Ascending aorta (tissue), 2 donors: ENCODE measurements around the gene KHDC4. TPM values are rescaled to one million over a fixed set of nuclear protein-coding genes. Genes with fewer than 3 reads are reported as not detected.
A peak's percentile ranks its signal among the peaks of the same experiment; 100 is the strongest.

Experiments
- DNase-seq, 2 donors: peaks; one replicate each; pipeline ENCODE4 v3.0.0-alpha.2; 2019; ENCODE audit warnings: low spot score in 2 of 2
- H3K27ac ChIP-seq, 2 donors: fragments of 200-600 bp; sonication (generic); one replicate each; pipeline ENCODE4 v1.5.1; 2016 to 2017; ENCODE audit warnings: mild to moderate bottlenecking in 1 of 2
- H3K27me3 ChIP-seq: fragments of 200-600 bp; sonication (generic); one replicate; pipeline ENCODE4 v1.5.1; 2017
- H3K36me3 ChIP-seq, 2 donors: fragments of 200-600 bp; sonication (generic); one replicate each; pipeline ENCODE4 v1.5.1; 2016
- H3K4me1 ChIP-seq, 2 donors: fragments of 200-600 bp; sonication (generic); one replicate each; pipeline ENCODE4 v1.5.1; 2016 to 2017; ENCODE audit warnings: mild to moderate bottlenecking in 1 of 2
- H3K4me3 ChIP-seq, 2 donors: fragments of 200-600 bp; sonication (generic); one replicate each; pipeline ENCODE4 v1.5.1; 2016 to 2017; ENCODE audit warnings: mild to moderate bottlenecking in 1 of 2
- H3K9me3 ChIP-seq, 2 donors: fragments of 200-600 bp; sonication (generic); one replicate each; pipeline ENCODE4 v1.5.1; 2016
- CTCF ChIP-seq, 3 experiments: fragments of 200-600 bp in 2 of 3; fragments of 450-650 bp in 1 of 3; sonication (generic) in 2 of 3; IDR thresholded peaks; one replicate each; pipeline ENCODE4 v1.5.1; 2016 to 2019; ENCODE audit warnings: antibody characterized with exemption in 3 of 3, mild to moderate bottlenecking in 1 of 3, moderate library complexity in 1 of 3
- intact Hi-C: fragments of 100-400 bp; cut with DNase I; formaldehyde crosslinking; loops from one replicate; pipeline ENCODE4 v1.15.1; 2023
- total RNA-seq: library from RNA; depleted of rRNA; stranded (reverse); fragments of >200 nt; gene quantifications from one replicate; pipeline ENCODE4 v1.1.0, GENCODE V29; 2016

KHDC4 gene
- total RNA-seq, 1 donor from 2014 or later, result 101 TPM

GRCh38 chr1:155890251-155890650 lies 44.0 kb downstream of the KHDC4 start:
- TF ChIP-seq CTCF (IDR thresholded peaks at IDR 0.05), result no peak
- no peak for DNase-seq
- H3K27ac ChIP-seq, result peak overlapping the region; percentile 29 to 66
- H3K36me3 ChIP-seq, result peaks cover 15 to 25% of the 10 kb centered on the region in 2 donors
- no peaks in the 10 kb centered on the region for H3K27me3 ChIP-seq
- H3K4me1 ChIP-seq, result peaks cover 0 to 18% of the 10 kb centered on the region in 2 donors
- H3K9me3 ChIP-seq, result no peaks in the 10 kb centered on the region
- intact Hi-C loops, result no loop called here
- no peak overlapping the region for H3K4me3 ChIP-seq

GRCh38 chr1:155889566-155889965 lies 44.6 kb downstream of the KHDC4 start:
- no peak for TF ChIP-seq CTCF (IDR thresholded peaks at IDR 0.05)
- peaks cover 0 to 18% of the 10 kb centered on the region in 2 donors for H3K4me1 ChIP-seq
- intact Hi-C loops, result no loop called here
- H3K27me3 ChIP-seq, result no peaks in the 10 kb centered on the region
- no peak overlapping the region for H3K4me3 ChIP-seq
- no peaks in the 10 kb centered on the region for H3K9me3 ChIP-seq
- peak overlapping the region; percentile 29 to 66 for H3K27ac ChIP-seq
- no peak for DNase-seq
- peaks cover 15 to 31% of the 10 kb centered on the region in 2 donors for H3K36me3 ChIP-seq

- H3K27me3 ChIP-seq, result no peaks in the 10 kb centered on the region
- no peak overlapping the region for H3K4me3 ChIP-seq
- intact Hi-C loops, result no loop called here
Measured at GRCh38 chr1:155888481-155888880, 45.7 kb downstream of the KHDC4 start.

GRCh38 chr1:155884982-155885381 lies 49.2 kb downstream of the KHDC4 start:
- no peak for TF ChIP-seq CTCF (IDR thresholded peaks at IDR 0.05)

More at GRCh38 chr1:155888481-155888880, 45.7 kb downstream of the KHDC4 start:
- Histone ChIP-seq H3K27ac (no peak overlapping the region), H3K36me3 (peaks cover 15 to 33% of the 10 kb centered on the region in 2 donors), H3K4me1 (peaks cover 0 to 12% of the 10 kb centered on the region in 2 donors), H3K9me3 (no peaks in the 10 kb centered on the region)
- DNase-seq, result no peak
- no peak for TF ChIP-seq CTCF (IDR thresholded peaks at IDR 0.05)

GRCh38 chr1:155884031-155884960 lies 49.9 kb downstream of the KHDC4 start:
- no peak overlapping the region for H3K27ac ChIP-seq
- intact Hi-C loops, result no loop called here
- H3K4me1 ChIP-seq, result no peaks in the 10 kb centered on the region
- DNase-seq, result no peak
- H3K4me3 ChIP-seq, result no peak overlapping the region
- peaks cover 47 to 74% of the 10 kb centered on the region in 2 donors for H3K36me3 ChIP-seq
- no peaks in the 10 kb centered on the region for H3K9me3 ChIP-seq
- TF ChIP-seq CTCF (IDR thresholded peaks at IDR 0.05), result no peak
- no peaks in the 10 kb centered on the region for H3K27me3 ChIP-seq

More at GRCh38 chr1:155884982-155885381, 49.2 kb downstream of the KHDC4 start:
- intact Hi-C loops, result no loop called here
- Histone ChIP-seq H3K36me3 (peaks cover 47 to 68% of the 10 kb centered on the region in 2 donors), H3K4me1 (peaks cover 0 to 3% of the 10 kb centered on the region in 2 donors), H3K27me3 (no peaks in the 10 kb centered on the region), H3K27ac (no peak overlapping the region), H3K9me3 (no peaks in the 10 kb centered on the region), H3K4me3 (no peak overlapping the region)
- no peak for DNase-seq
